ENCODE results near the gene KRTAP9-4.

DNA sequence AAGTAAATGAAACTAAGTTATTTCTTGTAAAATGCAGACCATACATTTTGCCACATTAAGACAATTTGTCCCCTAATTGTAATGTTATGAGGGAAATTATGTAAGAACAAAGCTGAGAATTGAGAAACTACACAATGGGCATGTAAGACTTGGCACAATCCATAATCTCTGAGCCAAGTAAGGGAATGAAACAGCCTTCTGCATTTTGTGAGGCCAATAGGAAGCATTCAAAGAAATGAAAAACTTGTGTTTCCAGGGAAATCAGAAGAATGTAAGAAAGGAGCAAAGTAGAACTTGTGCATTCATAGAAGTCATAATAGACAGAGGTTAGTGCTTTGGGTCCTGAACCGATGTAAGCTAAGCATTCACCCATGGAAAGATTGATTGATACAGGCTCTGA, 1.8 kb downstream of the KRTAP9-4 start:
- TF ChIP-seq POLR2AphosphoS5 (IDR thresholded peaks at IDR 0.05), result no peak
- TF ChIP-seq, protein P1, sequence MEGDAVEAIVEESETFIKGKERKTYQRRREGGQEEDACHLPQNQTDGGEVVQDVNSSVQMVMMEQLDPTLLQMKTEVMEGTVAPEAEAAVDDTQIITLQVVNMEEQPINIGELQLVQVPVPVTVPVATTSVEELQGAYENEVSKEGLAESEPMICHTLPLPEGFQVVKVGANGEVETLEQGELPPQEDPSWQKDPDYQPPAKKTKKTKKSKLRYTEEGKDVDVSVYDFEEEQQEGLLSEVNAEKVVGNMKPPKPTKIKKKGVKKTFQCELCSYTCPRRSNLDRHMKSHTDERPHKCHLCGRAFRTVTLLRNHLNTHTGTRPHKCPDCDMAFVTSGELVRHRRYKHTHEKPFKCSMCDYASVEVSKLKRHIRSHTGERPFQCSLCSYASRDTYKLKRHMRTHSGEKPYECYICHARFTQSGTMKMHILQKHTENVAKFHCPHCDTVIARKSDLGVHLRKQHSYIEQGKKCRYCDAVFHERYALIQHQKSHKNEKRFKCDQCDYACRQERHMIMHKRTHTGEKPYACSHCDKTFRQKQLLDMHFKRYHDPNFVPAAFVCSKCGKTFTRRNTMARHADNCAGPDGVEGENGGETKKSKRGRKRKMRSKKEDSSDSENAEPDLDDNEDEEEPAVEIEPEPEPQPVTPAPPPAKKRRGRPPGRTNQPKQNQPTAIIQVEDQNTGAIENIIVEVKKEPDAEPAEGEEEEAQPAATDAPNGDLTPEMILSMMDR (IDR thresholded peaks at IDR 0.05 in 8 of 11, conservative IDR thresholded peaks at IDR 0.05 in 3 of 11), result no peak
